ENCODE measurements around the gene STX10. TPM values are rescaled to one million over a fixed set of nuclear protein-coding genes. Genes with fewer than 3 reads are reported as not detected.

Gene STX10
- total RNA-seq, 1 experiment from 2014 or later, result 19.3 TPM

DNA sequence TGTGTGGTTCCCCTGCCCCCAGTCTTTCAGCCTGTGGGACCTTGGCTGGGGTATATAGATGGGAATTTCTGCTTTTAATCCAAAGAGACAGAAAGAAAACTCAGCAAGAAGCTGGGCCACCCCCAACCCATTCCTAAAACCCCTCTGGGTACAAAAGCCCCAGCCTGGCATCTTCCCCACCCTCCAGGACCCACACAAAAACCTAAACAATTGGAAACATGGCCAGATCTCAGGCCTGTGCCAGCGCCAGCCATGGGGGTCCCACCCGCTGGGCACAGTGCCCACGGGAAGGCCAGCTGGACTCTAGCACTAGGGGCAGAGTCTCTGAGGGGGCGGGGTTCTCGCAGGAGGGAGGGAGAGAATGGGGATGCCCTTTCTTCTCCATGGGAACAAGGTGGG lies 56.1 kb downstream of the STX10 start:
- Histone ChIP-seq H3K4me3 (ENCODE audit: low read depth, low read length) (no peak overlapping the region), H3K9me3 (no peaks in the 10 kb centered on the region), H3K36me3 (ENCODE audit: control insufficient read depth, insufficient read depth, low read length) (no peaks in the 10 kb centered on the region), H3K4me1 (no peaks in the 10 kb centered on the region), H3K27me3 (replicated peaks; ENCODE audit: control insufficient read depth, insufficient read depth, low read length) (no peaks in the 10 kb centered on the region)
- TF ChIP-seq, protein P1, sequence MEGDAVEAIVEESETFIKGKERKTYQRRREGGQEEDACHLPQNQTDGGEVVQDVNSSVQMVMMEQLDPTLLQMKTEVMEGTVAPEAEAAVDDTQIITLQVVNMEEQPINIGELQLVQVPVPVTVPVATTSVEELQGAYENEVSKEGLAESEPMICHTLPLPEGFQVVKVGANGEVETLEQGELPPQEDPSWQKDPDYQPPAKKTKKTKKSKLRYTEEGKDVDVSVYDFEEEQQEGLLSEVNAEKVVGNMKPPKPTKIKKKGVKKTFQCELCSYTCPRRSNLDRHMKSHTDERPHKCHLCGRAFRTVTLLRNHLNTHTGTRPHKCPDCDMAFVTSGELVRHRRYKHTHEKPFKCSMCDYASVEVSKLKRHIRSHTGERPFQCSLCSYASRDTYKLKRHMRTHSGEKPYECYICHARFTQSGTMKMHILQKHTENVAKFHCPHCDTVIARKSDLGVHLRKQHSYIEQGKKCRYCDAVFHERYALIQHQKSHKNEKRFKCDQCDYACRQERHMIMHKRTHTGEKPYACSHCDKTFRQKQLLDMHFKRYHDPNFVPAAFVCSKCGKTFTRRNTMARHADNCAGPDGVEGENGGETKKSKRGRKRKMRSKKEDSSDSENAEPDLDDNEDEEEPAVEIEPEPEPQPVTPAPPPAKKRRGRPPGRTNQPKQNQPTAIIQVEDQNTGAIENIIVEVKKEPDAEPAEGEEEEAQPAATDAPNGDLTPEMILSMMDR (IDR thresholded peaks at IDR 0.05; ENCODE audit: insufficient read depth in 1 of 2, low read depth in 1 of 2, low read length in 1 of 2, severe bottlenecking in 1 of 2, unreplicated experiment in 1 of 2), result no peak
- Mint-ChIP-seq H3K27ac (ENCODE audit: unreplicated experiment) (no peak overlapping the region), H3K36me3 (ENCODE audit: insufficient read depth, unreplicated experiment) (no peaks in the 10 kb centered on the region), H3K4me1 (ENCODE audit: low read depth, unreplicated experiment) (peaks cover 7% of the 10 kb centered on the region), H3K9me3 (ENCODE audit: unreplicated experiment) (no peaks in the 10 kb centered on the region), H3K4me3 (ENCODE audit: unreplicated experiment) (no peak overlapping the region), H3K27me3 (ENCODE audit: insufficient read depth, unreplicated experiment) (peaks cover 5% of the 10 kb centered on the region)
- ChIA-PET CTCF (interaction anchor here (0.6 to 4.3 kb wide), 6 partner anchors 24 to 129 kb away, joined by 3 to 64 read pairs (median 4); no protein-coding TSS in a partner anchor), POLR2A (no interaction called here)
- intact Hi-C loops (cut with micrococcal nuclease; ENCODE audit: unreplicated experiment), result loop anchor here (1.0 to 5.0 kb wide), 2 partner anchors 62 to 116 kb away; no protein-coding TSS in a partner anchor
- no peak for DNase-seq
- no TSS peak for BruUV-seq (replicated peaks)

Other genes with a start within 250 kb of the STX10 start
- gene SYCE2, start 231.1 kb downstream of the STX10 start, total RNA-seq (2022), result 2.0 and 2.3 TPM in 2 replicates
- 75.9 and 88.6 TPM in 2 replicates for gene FARSA, start 216.7 kb downstream of the STX10 start, total RNA-seq (2022)
- gene CALR, start 211.8 kb downstream of the STX10 start, total RNA-seq (2022), result 707 and 767 TPM in 2 replicates
- gene RAD23A, start 204.5 kb downstream of the STX10 start, total RNA-seq (2022), result 102 and 112 TPM in 2 replicates
- 39.3 and 42.7 TPM in 2 replicates for gene GADD45GIP1, start 193.2 kb downstream of the STX10 start, total RNA-seq (2022)
- gene DAND5, start 180.8 kb downstream of the STX10 start, total RNA-seq (2022), result not detected in 2 replicates
- gene NFIX, start 154.9 kb downstream of the STX10 start, total RNA-seq (2022), result 0.35 and 0.82 TPM in 2 replicates
- gene LYL1, start 47.5 kb downstream of the STX10 start, total RNA-seq (2022), result 0.35 and 0.59 TPM in 2 replicates
- gene TRMT1, start 33.6 kb downstream of the STX10 start, total RNA-seq (2022), result 42.6 and 46.4 TPM in 2 replicates
- gene NACC1, start 32.1 kb downstream of the STX10 start, total RNA-seq (2022), result 89.6 and 92.7 TPM in 2 replicates
- 72.0 and 72.4 TPM in 2 replicates for gene IER2, start within 50 bp of the STX10 start, total RNA-seq (2022)

Data from Caco-2 (cell line).